HCT116 (cell line): ENCODE measurements around the gene RPS6KL1.

Experiments used
- CTCF ChIP-seq, 3 experiments: fragments of 200-600 bp in 1 of 3; sonication (generic) in 1 of 3; IDR thresholded peaks in 2 of 3; conservative IDR thresholded peaks in 1 of 3; 2 replicates each; pipeline ENCODE4 v1.5.1; 2012 to 2017; ENCODE audit warnings: low read depth in 2 of 3, low read length in 2 of 3, antibody characterized with exemption in 1 of 3, borderline replicate concordance in 1 of 3, control low read depth in 1 of 3, mild to moderate bottlenecking in 1 of 3, mixed read lengths in 1 of 3, mixed run types in 1 of 3, moderate library complexity in 1 of 3; ENCODE audit not compliant: insufficient read depth in 1 of 3
- EZH2 ChIP-seq: fragments of 200-600 bp; sonication (generic); IDR thresholded peaks from 2 replicates; pipeline ENCODE4 v1.6.1; 2017; ENCODE audit warnings: antibody characterized with exemption, mixed run types
- EZH2phosphoT487 ChIP-seq: fragments of 200-600 bp; IDR thresholded peaks from 2 replicates; pipeline ENCODE4 v1.6.1; 2018; ENCODE audit warnings: antibody characterized with exemption, borderline replicate concordance
- JUND ChIP-seq: IDR thresholded peaks from 2 replicates; pipeline ENCODE4 v1.6.1; 2012
- MAX ChIP-seq: IDR thresholded peaks from 2 replicates; pipeline ENCODE4 v1.6.1; 2012
- POLR2A ChIP-seq: IDR thresholded peaks from 2 replicates; pipeline ENCODE4 v1.7.0; 2011; ENCODE audit warnings: borderline replicate concordance; ENCODE audit not compliant: insufficient read depth, insufficient read length; ENCODE audit errors: extremely low read depth
- POLR2AphosphoS5 ChIP-seq: IDR thresholded peaks from 2 replicates; pipeline ENCODE4 v1.6.1; 2011; ENCODE audit warnings: mild to moderate bottlenecking, low read depth, low read length, moderate library complexity
- SIN3A ChIP-seq: IDR thresholded peaks from 2 replicates; pipeline ENCODE4 v1.6.1; 2012; ENCODE audit warnings: low read depth
- SP1 ChIP-seq: IDR thresholded peaks from 2 replicates; pipeline ENCODE4 v1.6.1; 2012; ENCODE audit warnings: low read depth
- TCF7L2 ChIP-seq: IDR thresholded peaks from 2 replicates; pipeline ENCODE4 v1.7.0; 2011; ENCODE audit warnings: borderline replicate concordance, inconsistent platforms; ENCODE audit not compliant: insufficient read depth, insufficient read length; ENCODE audit errors: extremely low read depth
- ZBTB33 ChIP-seq: IDR thresholded peaks from 2 replicates; pipeline ENCODE4 v1.6.1; 2011; ENCODE audit warnings: mild to moderate bottlenecking, low read length, moderate library complexity; ENCODE audit not compliant: insufficient replicate concordance; ENCODE audit errors: extremely low read depth

DNA sequence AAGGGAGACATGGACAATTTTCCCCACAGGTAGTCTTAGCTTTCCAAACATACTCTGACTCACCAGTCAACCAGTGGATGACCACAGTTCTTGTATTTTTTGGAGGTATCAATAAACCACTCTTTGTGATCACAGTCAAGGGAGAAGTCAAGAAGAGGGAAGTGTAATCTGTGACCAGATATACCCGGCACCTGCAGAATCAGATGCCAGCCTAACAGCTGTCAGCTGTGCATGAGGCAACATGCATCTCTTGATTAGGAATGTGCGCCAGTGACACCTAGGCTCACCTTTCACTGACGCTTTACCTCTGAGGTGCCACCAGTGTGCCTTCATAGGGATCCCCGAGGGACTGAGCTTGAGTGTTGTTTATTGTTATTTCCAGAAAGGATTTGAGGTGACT, 67.1 kb downstream of the RPS6KL1 start:
- no peak for TF ChIP-seq SP1
- no peak for TF ChIP-seq ZBTB33
- TF ChIP-seq POLR2A = no peak
- TF ChIP-seq CTCF (IDR thresholded peaks at IDR 0.05 in 2 of 3, conservative IDR thresholded peaks at IDR 0.05 in 1 of 3; ENCODE audit: borderline replicate concordance in 1 of 3, insufficient read depth in 1 of 3, low read depth in 2 of 3, low read length in 2 of 3) = no peak
- TF ChIP-seq TCF7L2 = no peak
- no peak for TF ChIP-seq POLR2AphosphoS5
- TF ChIP-seq SIN3A = no peak
- TF ChIP-seq JUND = no peak
- no peak for TF ChIP-seq EZH2
- no peak for TF ChIP-seq EZH2phosphoT487
- TF ChIP-seq MAX = no peak
